Activated naive CD4-positive, alpha-beta T cell treated with anti-CD3 and anti-CD28 coated beads, Interleukin-2, amount 50 U/mL, for 16 hours (primary cell): ENCODE measurements around the gene C2orf92.

Experiments
- DNase-seq: peaks from one replicate; pipeline ENCODE4 v3.0.0-alpha.2; 2020

C2orf92 gene

GRCh38 chr2:97750017-97750416 is 80.5 kb downstream of the C2orf92 start:
- no peak for DNase-seq

- no peak for DNase-seq
Observed at GRCh38 chr2:97751752-97752151, 82.2 kb downstream of the C2orf92 start.
